GM19395 (cell line): ENCODE measurements around the gene IL17D.
"Not testable (repeated sequence)": the region's sequence is repeated elsewhere in the genome, so short reads cannot be mapped to it uniquely, and the experiment has no call there.

Experiments
- ATAC-seq: cut with Tn5 transposase; IDR thresholded peaks from one replicate; pipeline ENCODE4 v1.9.1; 2021; ENCODE audit warnings: mild to moderate bottlenecking, moderate library complexity; ENCODE audit not compliant: unreplicated experiment

Gene IL17D, protein sequence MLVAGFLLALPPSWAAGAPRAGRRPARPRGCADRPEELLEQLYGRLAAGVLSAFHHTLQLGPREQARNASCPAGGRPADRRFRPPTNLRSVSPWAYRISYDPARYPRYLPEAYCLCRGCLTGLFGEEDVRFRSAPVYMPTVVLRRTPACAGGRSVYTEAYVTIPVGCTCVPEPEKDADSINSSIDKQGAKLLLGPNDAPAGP

DNA sequence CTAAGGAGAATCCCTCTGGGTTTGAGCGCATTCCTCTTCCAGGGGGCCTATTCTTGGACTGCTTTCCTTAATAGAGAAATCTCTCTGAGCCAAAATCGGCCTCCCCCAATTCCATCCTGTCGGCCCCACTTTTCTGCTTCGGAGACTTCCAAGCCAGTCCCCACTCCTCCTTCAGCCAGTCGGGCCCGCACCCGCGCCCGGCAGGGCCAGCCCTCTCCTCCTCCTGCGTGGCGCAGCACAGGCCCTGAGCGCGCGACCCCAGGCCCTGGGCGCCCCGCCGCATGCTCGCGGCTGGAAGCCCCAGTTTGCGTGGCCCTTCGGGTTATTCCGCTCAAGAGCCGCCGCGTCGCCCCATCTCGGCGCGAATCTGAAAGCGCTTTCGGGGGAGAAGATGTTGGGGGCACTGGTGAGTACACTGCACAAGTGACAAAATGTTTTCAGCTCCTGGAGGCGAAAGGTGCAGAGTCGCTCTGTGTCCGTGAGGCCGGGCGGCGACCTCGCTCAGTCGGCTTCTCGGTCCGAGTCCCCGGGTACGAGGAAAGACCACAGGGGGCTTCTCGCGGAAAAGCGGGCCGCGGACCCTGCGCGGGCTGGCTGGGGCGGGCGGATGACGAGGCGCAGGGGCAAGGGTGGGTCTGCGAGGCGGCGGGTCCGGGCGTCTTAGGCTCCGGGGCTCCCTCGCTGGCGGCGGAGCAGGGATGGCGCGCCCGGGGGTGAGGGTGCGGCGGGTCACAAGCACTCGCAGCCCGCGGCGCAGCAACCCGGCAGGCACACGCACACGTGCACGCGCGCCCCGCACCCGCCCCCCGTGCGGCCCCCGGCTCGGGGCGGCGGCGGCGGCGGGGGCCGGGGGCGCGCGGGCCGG is at the start of gene IL17D:
TSS of gene IL17D (plus strand) at position 785 of the 865 bp plus-strand sequence. CDS start 303 bp downstream, outside the sequence.
- no peak for ATAC-seq

DNA sequence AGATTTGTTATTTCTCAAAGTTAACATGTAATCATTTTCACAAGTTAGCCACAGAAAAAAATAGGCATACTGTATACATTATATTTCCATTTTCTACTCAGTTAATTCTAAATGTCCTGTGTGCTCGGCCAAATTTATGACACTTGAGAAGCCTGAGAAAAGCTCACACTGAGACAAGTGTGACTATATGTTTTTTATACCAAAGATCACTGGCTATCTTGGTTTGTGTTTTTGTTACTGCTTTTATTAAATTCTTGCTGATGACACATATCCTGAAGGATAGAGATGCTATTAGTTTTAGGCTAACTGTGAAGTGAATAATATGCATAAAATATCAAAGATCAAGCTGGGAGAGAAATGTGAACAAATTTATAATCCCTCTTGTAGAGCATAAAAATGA is 49.3 kb upstream of the IL17D start:
- ATAC-seq: no peak

DNA sequence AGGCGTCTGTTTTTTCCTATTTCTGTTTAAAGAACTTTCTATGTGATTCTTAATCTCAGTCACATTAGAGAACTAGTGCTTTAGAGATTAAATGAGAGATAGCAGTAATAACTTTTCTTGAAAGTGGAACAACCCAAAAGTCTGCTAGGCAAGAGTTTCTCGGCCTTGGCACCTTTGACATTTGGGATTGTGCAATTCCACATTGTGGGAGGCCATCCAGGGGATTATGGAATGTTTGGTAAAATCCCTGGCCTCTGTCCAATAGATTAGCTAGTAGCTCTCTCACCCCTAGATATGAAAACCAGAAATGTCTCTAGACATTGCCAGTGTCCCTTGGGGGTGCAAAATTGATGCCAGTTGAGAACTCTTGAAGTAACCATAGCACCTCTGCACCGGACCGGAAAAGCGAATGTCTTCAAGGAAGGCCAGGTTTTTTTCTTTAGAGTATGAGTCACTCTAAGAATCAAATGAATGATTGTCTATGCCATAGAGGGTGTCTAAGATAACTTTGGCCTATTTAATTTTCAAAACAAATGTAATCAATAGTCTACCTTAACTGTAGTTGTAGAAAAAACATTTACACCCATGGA is 45.0 kb upstream of the IL17D start:
- ATAC-seq: no peak

DNA sequence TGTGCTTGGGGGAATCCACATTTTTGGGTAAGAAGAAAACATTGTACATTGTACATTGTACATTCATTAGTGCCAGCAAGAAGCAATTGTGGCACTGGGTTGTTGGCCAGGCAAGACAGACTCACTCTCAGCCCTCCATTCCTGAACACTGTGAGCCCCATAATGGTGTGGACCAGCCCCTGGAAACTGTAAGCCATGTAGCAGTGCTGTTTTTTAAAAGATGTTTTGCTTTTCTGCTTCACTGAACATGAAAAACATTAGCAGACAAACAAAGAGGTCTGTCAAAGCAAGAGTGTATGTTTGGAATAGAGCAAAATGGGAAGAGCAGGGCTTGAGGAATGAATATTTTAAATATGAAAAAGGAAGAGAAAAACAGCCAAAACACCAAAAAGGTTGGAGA is 39.1 kb upstream of the IL17D start:
- ATAC-seq: no peak

DNA sequence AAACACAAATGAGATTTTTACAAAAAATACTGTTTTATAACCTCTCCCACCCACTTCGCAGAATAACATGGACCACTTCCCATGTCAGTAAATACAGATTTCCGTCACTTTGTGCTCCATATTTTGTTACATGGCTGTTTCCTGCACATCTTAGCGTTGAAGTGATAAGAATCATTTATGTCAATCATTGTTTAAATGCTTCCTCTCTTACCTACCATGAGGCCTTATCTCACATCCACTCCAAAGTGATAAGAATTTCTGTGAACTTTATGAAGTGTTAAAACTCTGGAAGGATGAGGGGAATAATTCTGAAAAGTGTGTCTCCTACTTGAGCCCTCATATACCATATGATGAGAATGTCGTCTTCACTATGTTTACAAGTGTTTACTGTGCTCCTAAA is 36.6 kb upstream of the IL17D start:
- no peak for ATAC-seq

DNA sequence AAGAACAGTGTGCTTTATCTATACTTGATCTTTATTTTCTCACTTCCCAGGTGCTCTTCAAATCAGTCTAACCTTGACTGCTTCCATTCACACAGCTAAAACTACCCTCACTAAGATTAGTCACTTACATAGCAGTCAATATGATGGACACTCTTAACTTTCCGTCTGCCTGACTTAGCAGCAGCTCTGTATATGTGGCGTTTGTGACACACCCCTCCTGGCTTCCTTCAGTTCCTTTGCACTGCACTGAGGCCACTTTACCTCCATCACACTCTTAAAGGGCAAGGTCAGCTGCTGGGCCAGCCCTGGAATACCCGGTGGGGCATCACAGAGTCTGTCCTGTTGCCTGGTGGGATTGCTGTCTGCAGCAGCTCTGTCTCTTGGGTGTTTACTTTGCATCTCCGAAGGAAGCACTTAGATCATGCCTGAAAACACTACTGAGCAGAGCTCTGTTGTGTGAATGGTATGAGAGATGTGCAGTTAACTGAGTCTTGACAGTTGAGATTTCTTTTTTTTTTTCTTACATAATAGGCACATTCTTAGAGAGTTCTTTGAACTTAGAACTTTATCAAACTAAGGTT is 35.6 kb upstream of the IL17D start:
- no peak for ATAC-seq

DNA sequence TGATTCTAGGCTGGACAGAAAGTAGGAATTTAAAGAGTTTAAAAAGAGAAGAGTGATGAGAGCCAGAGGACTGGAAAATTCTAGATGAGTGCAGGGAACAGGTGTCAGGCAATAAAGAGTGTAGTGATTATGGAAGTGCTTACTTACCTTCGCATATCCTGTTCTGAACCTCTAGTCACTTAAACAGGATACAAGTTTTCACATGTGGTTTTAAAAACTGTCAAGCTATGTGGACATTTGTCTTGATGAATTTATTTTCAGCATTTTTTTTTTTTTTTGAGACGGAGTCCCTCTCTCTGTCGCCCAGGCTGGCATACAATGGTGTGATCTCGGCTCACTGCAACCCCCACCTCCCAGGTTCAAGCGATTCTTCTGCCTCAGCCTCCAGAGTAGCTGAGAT is 34.3 kb upstream of the IL17D start:
- ATAC-seq: no peak

DNA sequence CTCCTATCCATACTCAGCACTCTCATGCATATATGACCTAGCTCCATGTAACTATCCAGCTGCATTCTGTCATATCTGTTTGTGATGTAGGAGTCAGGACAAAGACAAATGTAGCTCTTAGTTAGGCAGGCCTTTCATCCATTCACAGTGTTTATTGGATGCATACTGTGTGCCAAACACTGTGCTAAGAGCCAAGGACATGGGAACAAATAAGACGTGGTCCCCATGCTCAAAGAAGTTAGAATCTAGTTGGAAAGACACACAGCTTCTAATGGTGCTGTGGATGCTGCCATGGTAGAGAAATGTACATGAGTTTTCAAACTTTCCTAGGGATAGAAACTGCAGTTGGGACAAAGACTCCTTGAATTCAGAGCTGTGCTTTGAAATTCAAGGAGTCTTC is 31.7 kb upstream of the IL17D start:
- ATAC-seq: no peak

DNA sequence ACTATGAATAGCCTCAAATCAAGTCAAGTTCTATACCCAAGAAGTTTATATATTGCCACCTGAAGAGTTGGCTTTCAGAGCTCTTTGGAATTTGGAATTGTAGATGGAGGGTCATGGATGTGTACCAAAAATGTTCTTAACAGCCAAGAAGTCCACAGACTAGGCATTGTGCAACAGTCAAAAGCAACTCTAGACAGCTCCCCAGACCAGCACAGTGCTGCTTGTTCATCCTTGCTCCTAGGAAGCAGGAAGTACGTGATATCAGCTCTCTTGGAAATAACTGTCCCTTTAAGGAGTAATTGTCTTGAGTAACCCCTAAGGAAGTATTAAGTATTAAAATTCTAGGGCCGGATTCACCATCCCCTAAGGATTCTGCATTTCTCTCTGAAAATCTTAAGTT is 30.7 kb upstream of the IL17D start:
- ATAC-seq: no peak

DNA sequence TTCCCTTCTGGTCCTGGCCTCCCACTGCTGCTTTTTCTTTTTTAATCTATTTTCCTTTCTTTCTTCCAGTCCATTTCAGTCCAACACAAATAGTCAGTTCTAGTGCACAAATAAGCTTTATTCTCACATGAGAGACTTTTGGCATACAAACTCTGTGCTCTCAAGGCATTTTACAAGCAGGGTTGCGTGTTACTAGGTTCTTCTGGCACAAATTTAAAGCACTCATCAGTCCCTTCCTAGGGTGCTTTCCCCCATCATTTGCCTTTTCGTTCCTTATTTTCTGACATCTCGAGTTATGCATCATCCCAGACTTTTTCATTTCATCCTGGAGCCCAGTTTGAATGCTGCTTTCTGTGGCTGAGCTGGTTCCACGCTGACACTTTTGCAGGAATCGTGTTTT is 29.8 kb upstream of the IL17D start:
- ATAC-seq: no peak

DNA sequence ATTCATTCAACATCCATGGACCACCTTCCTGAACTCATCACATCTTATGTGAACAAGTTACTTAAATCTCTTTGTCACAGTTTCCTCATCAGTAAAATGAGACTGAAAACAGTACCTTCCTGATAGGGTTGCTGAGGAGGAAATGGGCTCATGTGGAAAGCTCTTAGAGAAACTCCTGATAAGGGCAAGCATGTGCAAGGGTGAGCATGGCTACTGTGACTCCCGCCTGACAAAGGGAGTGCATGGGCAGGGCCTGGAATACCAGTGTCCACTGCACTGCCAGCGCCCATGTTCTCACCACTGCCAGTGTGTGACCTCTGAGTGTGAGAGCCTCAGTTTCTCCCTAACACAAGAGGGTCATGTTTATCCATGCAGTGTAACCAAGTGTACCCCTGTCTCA is 27.3 kb upstream of the IL17D start:
- ATAC-seq: no peak

DNA sequence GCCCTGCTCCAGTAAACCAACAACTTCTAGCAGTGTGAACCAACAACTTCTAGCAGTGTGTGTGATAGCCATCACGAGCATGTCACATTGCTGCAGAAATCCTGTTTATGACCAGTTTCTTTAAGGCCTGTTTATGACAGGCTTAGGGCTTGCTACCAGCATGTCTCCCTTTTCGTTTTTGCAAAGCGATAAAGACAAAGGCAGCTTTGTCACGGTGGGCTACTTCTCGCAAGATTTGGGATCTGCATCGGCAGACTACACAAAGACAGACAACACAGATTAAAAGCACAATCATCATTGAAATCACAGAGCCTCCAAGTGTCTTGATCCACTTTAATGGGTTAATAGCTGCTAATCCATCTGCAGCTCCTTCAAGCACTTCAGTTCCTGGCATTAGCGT is 24.9 kb upstream of the IL17D start:
- not testable (repeated sequence) for ATAC-seq

DNA sequence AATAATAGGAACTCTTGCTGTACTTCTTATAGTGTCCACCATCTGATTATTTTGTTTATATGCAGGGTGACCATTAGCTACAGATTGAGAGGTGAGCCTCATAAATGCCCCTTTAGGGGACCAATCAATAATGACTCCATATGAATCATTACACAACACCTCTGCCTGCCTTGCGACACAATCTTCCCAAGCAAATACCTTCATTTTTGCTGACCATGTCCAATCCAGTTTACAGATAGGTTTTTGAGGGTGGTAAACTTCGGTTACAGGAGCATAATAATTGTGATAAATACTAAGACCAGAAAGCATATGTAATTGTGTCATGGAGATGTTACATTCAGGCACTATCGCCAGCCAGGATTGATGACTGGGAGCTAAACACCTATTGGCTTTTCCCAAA is 23.6 kb upstream of the IL17D start:
- ATAC-seq: no peak

DNA sequence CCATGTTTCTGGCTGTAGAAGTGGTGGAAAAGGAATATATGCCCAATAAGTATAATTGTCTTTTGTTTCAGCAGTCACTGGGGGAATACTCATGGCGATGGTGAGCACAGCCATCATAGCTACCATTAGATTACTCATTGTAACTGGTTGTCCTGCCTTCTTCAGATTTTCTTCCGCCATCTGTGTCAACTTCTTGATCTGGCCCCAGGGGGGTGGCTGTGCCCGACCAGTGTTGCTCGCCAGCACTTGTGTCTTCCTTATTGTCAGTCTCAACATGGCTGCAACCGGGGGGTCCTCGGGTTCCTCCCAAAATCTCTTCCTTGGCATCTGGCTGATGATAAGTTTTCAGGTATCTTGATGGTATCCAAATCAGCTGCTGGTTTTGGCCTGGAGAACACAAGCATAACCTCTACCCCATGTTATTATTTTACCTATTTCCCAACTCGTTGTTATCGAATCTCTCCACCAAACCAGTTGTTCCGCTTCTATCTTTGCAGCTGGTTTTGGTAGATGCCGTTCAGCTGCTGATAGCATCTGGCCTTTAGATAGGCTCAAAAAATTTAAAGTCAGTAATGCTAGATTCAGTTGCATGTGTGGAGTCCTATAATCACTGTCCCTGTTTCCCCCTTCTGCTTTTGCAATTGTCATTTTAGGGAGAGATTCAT is 23.0 kb upstream of the IL17D start:
- ATAC-seq: no peak

DNA sequence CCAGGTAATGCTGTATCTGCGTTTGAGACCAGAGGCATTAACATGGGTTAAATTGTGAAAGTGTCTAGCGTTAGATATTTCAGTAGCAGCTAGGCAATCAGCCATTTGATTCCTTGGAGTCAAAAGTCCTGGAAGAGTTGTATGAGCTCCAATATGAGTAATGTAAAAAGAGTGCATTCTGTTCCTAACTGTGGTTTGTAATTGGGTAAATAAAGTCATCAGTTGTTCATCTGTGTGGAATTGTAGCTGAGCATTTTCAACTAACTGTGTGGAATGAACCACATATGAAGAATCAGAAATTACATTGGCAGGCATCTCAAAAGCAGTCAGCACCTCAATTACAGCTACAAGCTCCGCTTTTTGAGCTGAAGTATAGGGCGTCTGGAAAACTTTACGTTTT is 22.0 kb upstream of the IL17D start:
- not testable (repeated sequence) for ATAC-seq

DNA sequence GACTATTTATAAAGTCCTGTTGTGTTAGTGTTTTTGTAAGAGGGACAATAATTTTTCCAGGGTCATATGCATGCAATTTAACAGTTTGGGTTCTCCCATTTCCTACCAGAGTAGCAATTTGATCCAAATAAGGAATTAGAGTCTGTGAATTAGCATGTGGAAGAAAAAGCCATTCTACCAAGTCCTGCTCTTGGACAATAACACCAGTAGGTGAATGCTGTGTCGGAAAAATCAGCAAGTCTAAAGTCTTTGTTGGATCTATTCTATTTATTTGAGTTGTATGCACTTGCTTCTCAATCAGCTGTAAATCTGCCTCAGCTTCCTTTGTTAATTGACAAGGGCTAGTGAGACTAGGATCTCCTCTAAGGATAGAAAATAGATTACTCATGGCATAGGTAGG is 21.4 kb upstream of the IL17D start:
- ATAC-seq: no peak

DNA sequence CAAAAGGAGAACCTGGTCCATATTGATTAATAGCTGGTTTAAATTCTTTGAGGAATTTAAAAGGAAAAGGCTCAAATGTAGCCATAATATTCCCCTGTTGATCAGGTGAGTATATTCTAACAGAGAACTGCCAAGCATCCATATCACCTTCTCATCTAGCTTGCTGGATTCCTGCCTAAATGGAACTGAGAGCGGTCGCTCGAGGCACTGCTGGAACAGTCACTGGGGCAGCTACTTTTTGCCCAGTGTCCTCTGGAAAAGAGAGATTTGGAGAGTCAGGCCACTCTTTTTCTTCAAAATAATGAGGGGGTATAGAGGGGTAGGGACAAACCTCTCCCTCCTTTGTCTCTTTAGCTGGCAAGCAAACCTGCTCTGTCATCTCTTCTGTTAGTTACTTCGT is 19.5 kb upstream of the IL17D start:
- no peak for ATAC-seq

DNA sequence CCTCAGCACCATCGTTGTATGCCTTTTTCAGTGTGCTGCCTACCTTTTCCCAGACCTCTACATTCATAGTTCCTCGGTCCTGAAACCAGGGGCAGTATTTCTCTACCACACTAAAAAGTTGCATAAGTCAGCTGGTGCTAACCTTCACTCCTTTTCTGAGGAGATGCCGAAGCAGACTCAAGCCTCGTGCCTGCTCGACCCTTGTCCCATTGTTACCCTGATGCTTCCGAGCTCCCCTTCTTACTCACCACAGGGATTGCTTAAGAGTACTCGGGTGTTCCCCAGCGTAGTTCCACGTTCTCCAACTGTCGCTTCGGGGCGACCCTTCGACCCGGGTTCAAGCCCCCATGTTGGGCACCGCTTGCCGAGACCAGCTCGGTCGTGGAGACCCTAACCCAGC is 19.0 kb upstream of the IL17D start:
- no peak for ATAC-seq

DNA sequence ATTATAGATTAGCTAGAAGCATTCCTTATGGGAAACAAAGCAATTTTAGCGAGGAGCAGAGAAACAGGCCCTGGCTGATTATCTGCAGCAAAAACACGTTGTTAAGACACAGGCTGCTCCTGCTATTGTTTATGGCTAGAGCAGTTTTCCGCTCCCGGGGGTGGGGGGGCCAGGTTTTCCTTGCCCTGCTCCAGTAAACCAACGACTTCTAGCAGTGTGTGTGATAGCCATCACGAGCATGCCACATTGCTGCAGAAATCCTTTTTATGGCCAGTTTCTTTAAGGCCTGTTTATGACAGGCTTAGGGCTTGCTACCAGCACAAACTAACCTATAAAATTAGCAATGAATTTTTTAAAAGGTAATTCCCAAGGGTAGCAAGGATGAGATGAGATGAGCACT is 18.4 kb upstream of the IL17D start:
- no peak for ATAC-seq

DNA sequence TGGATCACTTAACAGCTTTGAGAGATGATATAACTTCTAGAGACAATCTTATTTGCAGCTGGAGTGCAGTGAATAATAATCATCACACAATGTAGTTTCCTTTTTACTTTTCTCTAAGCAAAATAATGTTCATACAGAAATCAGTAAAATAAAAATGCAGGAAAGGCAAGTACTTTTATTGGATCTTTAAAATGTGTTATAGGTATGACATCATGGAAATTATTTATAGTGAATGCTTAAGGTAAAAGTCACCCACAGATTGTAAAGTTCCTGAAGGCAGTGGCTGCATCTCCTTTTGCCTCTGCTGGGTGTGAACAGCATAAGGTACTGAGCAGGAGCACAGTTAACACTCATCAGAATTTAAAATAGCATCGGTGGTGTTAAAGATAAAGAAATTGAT is 17.3 kb upstream of the IL17D start:
- no peak for ATAC-seq

DNA sequence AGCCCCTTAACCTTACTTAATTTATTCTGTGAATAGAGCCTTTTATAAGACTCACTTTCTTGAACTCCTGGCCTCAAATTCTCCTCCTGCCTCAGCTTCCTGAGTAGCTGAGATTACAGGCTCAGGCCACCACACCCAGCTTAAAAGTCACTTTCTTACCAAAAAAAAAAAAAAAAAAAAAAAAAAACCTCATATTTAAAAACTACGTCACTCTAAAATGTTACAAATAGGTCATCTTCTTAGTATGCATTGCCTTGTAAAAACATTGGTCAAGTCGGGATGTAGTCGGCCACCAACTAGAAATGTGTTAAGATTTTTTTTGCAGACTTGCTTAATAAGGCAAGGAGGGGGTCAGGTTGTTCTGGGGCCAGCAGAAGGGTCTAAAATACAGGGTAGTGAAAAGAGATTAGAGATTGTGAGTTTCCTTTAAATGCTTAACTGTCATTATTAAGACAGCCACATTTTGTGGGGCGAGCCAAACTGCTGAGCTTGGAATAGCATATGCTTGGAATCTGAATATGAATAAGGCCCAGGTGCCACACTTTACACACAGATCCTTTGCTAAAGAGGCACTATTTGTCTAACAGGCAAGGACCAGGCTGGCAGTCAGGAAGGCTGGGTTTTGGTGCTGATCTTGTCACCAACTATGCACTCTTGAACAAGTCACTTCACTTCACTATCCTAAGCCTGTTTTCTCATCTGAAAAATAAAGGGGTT is 16.5 kb upstream of the IL17D start:
- no peak for ATAC-seq
